ENCODE measurements around the gene MARVELD2.
"Not testable (repeated sequence)": the region's sequence is repeated elsewhere in the genome, so short reads cannot be mapped to it uniquely, and the experiment has no call there.

- not testable (repeated sequence) for TF ChIP-seq CTCF (conservative IDR thresholded peaks at IDR 0.05; ENCODE audit: low read depth, low read length); EZH2 (IDR thresholded peaks at IDR 0.05; ENCODE audit: borderline replicate concordance, low read depth, low read length, poor library complexity, severe bottlenecking)
Observed at GRCh38 chr5:69435276-69435884, 20.5 kb downstream of the MARVELD2 start.
